OCI-LY7 (cell line): ENCODE data around the gene ABR. TPM values are rescaled to one million over a fixed set of nuclear protein-coding genes. Genes with fewer than 3 reads are reported as not detected.

Experiments
- BruUV-seq: library from RNA; stranded (reverse); fragments of 400-500 nt; replicated peaks from 2 replicates; lab custom pipeline; 2021; lab: Mats Ljungman, UMichigan
- CTCF ChIA-PET: fragments of 300-600 bp; sonication (Branson Sonifier 250); formaldehyde crosslinking; loops from one replicate; lab custom pipeline; 2022; ENCODE audit warnings: antibody characterized with exemption; ENCODE audit not compliant: unreplicated experiment; lab: Charles Lee
- POLR2A ChIA-PET: fragments of 300-600 bp; sonication (Branson Sonifier 250); formaldehyde crosslinking; loops from one replicate; lab custom pipeline; 2022; ENCODE audit warnings: antibody characterized with exemption; lab: Charles Lee
- DNase-seq: peaks from one replicate; pipeline ENCODE4 v3.0.0-alpha.2; 2015; ENCODE audit warnings: low spot score
- H2AFZ ChIP-seq: fragments of 200-600 bp; sonication (generic), shearing (Covaris generic); 2 replicates; pipeline ENCODE4 v1.6.1; 2014; ENCODE audit warnings: mild to moderate bottlenecking, antibody characterized with exemption, low read length, moderate library complexity
- H3K27ac ChIP-seq: fragments of 200-600 bp; sonication (generic); 2 replicates; pipeline ENCODE4 v1.5.1; 2014; ENCODE audit warnings: mixed run types, low read depth, mild to moderate bottlenecking, moderate library complexity, low read length, inconsistent platforms; ENCODE audit not compliant: poor library complexity, severe bottlenecking
- H3K36me3 ChIP-seq: fragments of 200-600 bp; sonication (generic); 2 replicates; pipeline ENCODE4 v1.6.1; 2014; ENCODE audit warnings: mild to moderate bottlenecking, antibody characterized with exemption, low read length, moderate library complexity, mixed read lengths; ENCODE audit not compliant: insufficient read depth
- H3K4me1 ChIP-seq: fragments of 200-600 bp; sonication (generic); 2 replicates; pipeline ENCODE4 v1.5.1; 2014; ENCODE audit warnings: mild to moderate bottlenecking, low read length; ENCODE audit not compliant: insufficient read depth, poor library complexity, severe bottlenecking
- H3K4me2 ChIP-seq: fragments of 200-600 bp; sonication (generic); 2 replicates; pipeline ENCODE4 v1.6.1; 2014; ENCODE audit warnings: mild to moderate bottlenecking, low read length
- H3K4me3 ChIP-seq: fragments of 200-600 bp; sonication (generic); 2 replicates; pipeline ENCODE4 v1.5.1; 2014; ENCODE audit warnings: mild to moderate bottlenecking, low read depth, low read length; ENCODE audit not compliant: poor library complexity, severe bottlenecking
- H3K79me2 ChIP-seq: fragments of 200-600 bp; sonication (generic); 2 replicates; pipeline ENCODE4 v1.6.1; 2016; ENCODE audit warnings: low read depth, mild to moderate bottlenecking, low read length, moderate library complexity, mixed read lengths; ENCODE audit not compliant: insufficient read depth
- H3K9me2 ChIP-seq: fragments of 200-600 bp; sonication (generic); 2 replicates; pipeline ENCODE4 v1.6.1; 2016; ENCODE audit warnings: mild to moderate bottlenecking, low read length, mixed read lengths; ENCODE audit not compliant: insufficient read depth
- H3K9me3 ChIP-seq: fragments of 200-600 bp; sonication (generic); 2 replicates; pipeline ENCODE4 v1.6.1; 2014; ENCODE audit warnings: mild to moderate bottlenecking, mixed run types, low read length, mixed read lengths
- H4K20me1 ChIP-seq: fragments of 200-600 bp; sonication (generic); 2 replicates; pipeline ENCODE4 v1.6.1; 2014; ENCODE audit warnings: mild to moderate bottlenecking, antibody characterized with exemption, low read length, moderate library complexity, mixed read lengths; ENCODE audit not compliant: insufficient read depth
- EZH2phosphoT487 ChIP-seq: fragments of 200-600 bp; sonication (generic); IDR thresholded peaks from 2 replicates; pipeline ENCODE4 v1.6.1; 2018; ENCODE audit warnings: low read depth, borderline replicate concordance, mild to moderate bottlenecking, mixed run types, antibody characterized with exemption, low read length, moderate library complexity, mixed read lengths
- intact Hi-C: fragments of 100-400 bp; cut with micrococcal nuclease; formaldehyde crosslinking; loops from one replicate; pipeline ENCODE4 v1.10.0; 2022; ENCODE audit not compliant: unreplicated experiment
- total RNA-seq, 2 experiments: library from RNA; depleted of rRNA in 1 of 2; stranded (reverse); fragments of >200 nt in 1 of 2; shearing (Covaris generic) in 1 of 2; gene quantifications; 2 replicates each; pipeline ENCODE4 v1.2.3, GENCODE V29; 2014 to 2022
- TF ChIP-seq, protein P1 (sequence below): fragments of 200-600 bp; sonication (generic); conservative IDR thresholded peaks from 2 replicates; pipeline ENCODE4 v1.5.1; 2014; ENCODE audit warnings: mild to moderate bottlenecking, antibody characterized with exemption, low read length, moderate library complexity, mixed read lengths

The ABR gene
- total RNA-seq, 2 experiments from 2014 or later = 164 to 181 TPM

DNA sequence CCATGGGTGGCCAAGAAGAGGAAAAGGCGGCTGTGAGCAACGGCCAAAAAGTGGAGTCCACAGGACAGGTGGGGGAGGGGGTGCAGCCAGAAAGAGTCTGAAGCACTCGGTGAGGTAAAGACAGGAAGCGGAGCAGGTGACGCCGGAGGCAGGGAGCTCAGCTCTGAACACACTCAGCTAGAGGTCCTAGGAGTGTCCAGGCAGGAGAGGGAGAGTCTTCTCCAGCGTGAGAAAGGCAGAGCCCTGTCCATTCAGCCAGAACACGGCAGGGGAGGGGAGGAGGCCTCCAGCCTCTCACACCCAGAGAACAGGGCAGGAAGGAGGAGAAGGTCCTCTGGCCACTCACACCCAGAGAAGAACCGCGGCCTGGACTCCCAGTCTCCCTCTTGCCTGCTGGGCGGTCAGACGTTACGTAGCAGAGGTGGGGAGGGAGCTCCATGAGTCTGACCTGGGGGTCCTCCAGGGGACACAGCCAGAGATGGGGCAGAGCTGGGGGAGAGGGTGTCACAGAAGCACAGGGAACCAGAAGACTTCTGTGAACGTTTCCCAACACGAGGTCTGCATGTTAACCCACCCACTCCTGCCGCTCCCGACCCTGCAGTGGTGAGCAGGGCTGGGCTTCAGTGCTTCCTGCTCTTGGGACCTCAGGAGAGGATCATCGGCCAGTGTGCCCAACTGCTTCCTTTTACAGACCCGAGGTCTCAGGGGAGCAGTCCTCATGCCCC, 89.2 kb downstream of the ABR start:
- Histone ChIP-seq H3K9me2 (no peaks in the 10 kb centered on the region), H3K4me3 (no peak overlapping the region), H3K9me3 (no peaks in the 10 kb centered on the region), H3K4me2 (no peak overlapping the region), H3K4me1 (no peaks in the 10 kb centered on the region), H4K20me1 (no peaks in the 10 kb centered on the region), H3K79me2 (no peaks in the 10 kb centered on the region), H3K27ac (no peak overlapping the region), H3K36me3 (peaks cover 54% of the 10 kb centered on the region), H2AFZ (no peak overlapping the region)
- intact Hi-C loops = no loop called here
- TF ChIP-seq EZH2phosphoT487 = no peak
- TF ChIP-seq, protein P1, sequence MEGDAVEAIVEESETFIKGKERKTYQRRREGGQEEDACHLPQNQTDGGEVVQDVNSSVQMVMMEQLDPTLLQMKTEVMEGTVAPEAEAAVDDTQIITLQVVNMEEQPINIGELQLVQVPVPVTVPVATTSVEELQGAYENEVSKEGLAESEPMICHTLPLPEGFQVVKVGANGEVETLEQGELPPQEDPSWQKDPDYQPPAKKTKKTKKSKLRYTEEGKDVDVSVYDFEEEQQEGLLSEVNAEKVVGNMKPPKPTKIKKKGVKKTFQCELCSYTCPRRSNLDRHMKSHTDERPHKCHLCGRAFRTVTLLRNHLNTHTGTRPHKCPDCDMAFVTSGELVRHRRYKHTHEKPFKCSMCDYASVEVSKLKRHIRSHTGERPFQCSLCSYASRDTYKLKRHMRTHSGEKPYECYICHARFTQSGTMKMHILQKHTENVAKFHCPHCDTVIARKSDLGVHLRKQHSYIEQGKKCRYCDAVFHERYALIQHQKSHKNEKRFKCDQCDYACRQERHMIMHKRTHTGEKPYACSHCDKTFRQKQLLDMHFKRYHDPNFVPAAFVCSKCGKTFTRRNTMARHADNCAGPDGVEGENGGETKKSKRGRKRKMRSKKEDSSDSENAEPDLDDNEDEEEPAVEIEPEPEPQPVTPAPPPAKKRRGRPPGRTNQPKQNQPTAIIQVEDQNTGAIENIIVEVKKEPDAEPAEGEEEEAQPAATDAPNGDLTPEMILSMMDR = no peak
- BruUV-seq = no TSS peak
- POLR2A ChIA-PET = interaction anchor here (0.8 kb wide), 1 partner anchor 12 kb away, joined by 4 read pairs; no protein-coding TSS in a partner anchor
- no peak for DNase-seq
- CTCF ChIA-PET = no interaction called here

DNA sequence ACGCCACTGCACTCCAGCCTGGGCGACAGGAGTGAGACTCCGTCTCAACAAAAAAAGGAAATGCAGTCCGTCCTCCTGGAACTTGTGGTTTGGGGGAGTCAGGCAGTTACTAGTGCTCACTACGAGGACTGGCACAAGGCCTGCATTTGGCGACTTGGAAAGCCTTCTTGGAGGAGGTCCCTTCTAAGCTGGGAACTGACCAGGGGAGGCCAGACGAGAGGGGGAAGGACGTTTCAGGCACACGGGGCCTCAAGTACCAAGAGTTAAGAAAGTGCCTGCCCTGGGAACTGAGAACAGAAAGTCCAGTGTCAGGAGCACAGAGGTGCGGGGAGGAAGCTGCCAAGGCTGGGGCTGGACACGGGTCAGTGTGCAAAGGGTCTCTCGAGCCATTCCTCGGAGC, 89.9 kb downstream of the ABR start:
- Histone ChIP-seq H3K36me3 (peaks cover 47% of the 10 kb centered on the region), H2AFZ (no peak overlapping the region), H3K4me3 (no peak overlapping the region), H3K79me2 (no peaks in the 10 kb centered on the region), H3K9me3 (no peaks in the 10 kb centered on the region), H3K4me1 (no peaks in the 10 kb centered on the region), H4K20me1 (no peaks in the 10 kb centered on the region), H3K4me2 (no peak overlapping the region), H3K27ac (no peak overlapping the region), H3K9me2 (no peaks in the 10 kb centered on the region)
- no peak for TF ChIP-seq EZH2phosphoT487
- TF ChIP-seq, protein P1 = no peak
- BruUV-seq = no TSS peak
- ChIA-PET CTCF (no interaction called here), POLR2A (no interaction called here)
- intact Hi-C loops = no loop called here
- DNase-seq = no peak
